OCI-LY1 (cell line): ENCODE measurements around the gene KCNK3.

Experiments
- CTCF ChIP-seq: fragments of 200-600 bp; sonication (generic), shearing (Covaris generic); IDR thresholded peaks from 2 replicates; pipeline ENCODE4 v1.5.1; 2017; ENCODE audit warnings: mild to moderate bottlenecking, antibody characterized with exemption, low read length, moderate library complexity, mixed read lengths
- EZH2 ChIP-seq: fragments of 200-600 bp; sonication (generic), shearing (Covaris generic); IDR thresholded peaks from 2 replicates; pipeline ENCODE4 v1.8.0; 2017; ENCODE audit warnings: borderline replicate concordance, mixed run types, mild to moderate bottlenecking, antibody characterized with exemption, low read length, moderate library complexity, mixed read lengths

- TF ChIP-seq CTCF, result no peak
- no peak for TF ChIP-seq EZH2
Measured at GRCh38 chr2:26701596-26701995, 9.1 kb downstream of the KCNK3 start.
